ENCODE data around the gene RNF123. TPM values are rescaled to one million over a fixed set of nuclear protein-coding genes. Genes with fewer than 3 reads are reported as not detected.

RNF123 gene
- total and polyA plus RNA-seq, 10 of the 15 experiments (the other 5 are each of a cell fraction or from before 2014, with no cell fraction given): 4.2 to 31.5 (median 17.6) TPM

- H3K27me3 ChIP-seq (replicated peaks in 1 of 2; ENCODE audit: control insufficient read depth in 2 of 2, insufficient read depth in 2 of 2, low read length in 1 of 2): no peaks in the 10 kb centered on the region
- in situ Hi-C loops (cut with MboI): no loop called here
- TF ChIP-seq YY1 (IDR thresholded peaks at IDR 0.05; ENCODE audit: low read depth, low read length): no peak
- no peak for TF ChIP-seq BMI1 (IDR thresholded peaks at IDR 0.05; ENCODE audit: borderline replicate concordance)
- TF ChIP-seq TCF12 (IDR thresholded peaks at IDR 0.05; ENCODE audit: low read depth, low read length): peak; percentile 57; the same call in 1 of the 2 replicates
- TF ChIP-seq BHLHE40 (IDR thresholded peaks at IDR 0.05; ENCODE audit: borderline replicate concordance in 1 of 2, low read depth in 2 of 2, low read length in 1 of 2): peak; percentile 91 to 93
- no peak for TF ChIP-seq IRF5 (IDR thresholded peaks at IDR 0.05; ENCODE audit: borderline replicate concordance)
- TF ChIP-seq PRDM15 (CRISPR knock-in tag; IDR thresholded peaks at IDR 0.05): no peak
- TF ChIP-seq RUNX3 (IDR thresholded peaks at IDR 0.05; ENCODE audit: low read length): peak; percentile 31; the same call in 1 of the 2 replicates
- no peak for TF ChIP-seq REST (IDR thresholded peaks at IDR 0.05; ENCODE audit: low read depth, low read length)
- no peak for TF ChIP-seq KDM1A (IDR thresholded peaks at IDR 0.05; ENCODE audit: borderline replicate concordance)
- TF ChIP-seq EP300 (IDR thresholded peaks at IDR 0.05; ENCODE audit: borderline replicate concordance in 1 of 2, control insufficient read depth in 1 of 2, low read depth in 2 of 2, low read length in 2 of 2): peak in 1 of 2 experiments; percentile 14; a peak in 1 of 4 replicates
Measured at GRCh38 chr3:49724586-49724985, 35.2 kb downstream of the RNF123 start.

More at GRCh38 chr3:49724586-49724985, 35.2 kb downstream of the RNF123 start:
- WGBS (ENCODE audit: insufficient coverage, insufficient replicate concordance, low lambda C conversion rate, missing lambda C conversion rate): 0% methylated on average over 6 of the region's 6 CpGs
- POLR2A ChIA-PET: interaction anchor here (0.5 to 0.9 kb wide), 4 partner anchors 12 to 166 kb away, joined by 3 read pairs; no protein-coding TSS in a partner anchor
- BruUV-seq (replicated peaks): no TSS peak
- H3K79me2 ChIP-seq (ENCODE audit: control insufficient read depth, insufficient read depth, low read length): peaks cover 20% of the 10 kb centered on the region
- CTCF ChIA-PET: interaction anchor here (0.6 to 1.7 kb wide), 4 partner anchors 23 to 185 kb away, joined by 3 to 8 read pairs (median 4); no protein-coding TSS in a partner anchor
- H4K20me1 ChIP-seq (ENCODE audit: control insufficient read depth, insufficient read depth): no peaks in the 10 kb centered on the region
- H3K4me2 ChIP-seq (ENCODE audit: control insufficient read depth, insufficient read depth): peak overlapping the region; percentile 91
- peaks cover 15% of the 10 kb centered on the region for H3K4me1 ChIP-seq (ENCODE audit: control insufficient read depth, insufficient read depth, low read length)
- ATAC-seq: peak; percentile 23
- intact Hi-C loops (cut with micrococcal nuclease; ENCODE audit: unreplicated experiment): loop anchor here (5.0 kb wide), 2 partner anchors 63 to 113 kb away; partner anchors contain the start of gene IP6K1
- H3K4me3 ChIP-seq: peak overlapping the region; percentile 81
- H3K36me3 ChIP-seq (ENCODE audit: control insufficient read depth in 2 of 2, insufficient read depth in 2 of 2, low read length in 1 of 2): peaks cover 3 to 23% of the 10 kb centered on the region in 2 experiments
- H3K9ac ChIP-seq (ENCODE audit: control insufficient read depth, insufficient read depth, low read length): peak overlapping the region; percentile 96
- H3K9me3 ChIP-seq (replicated peaks; ENCODE audit: control insufficient read depth, insufficient read depth, low read length): no peaks in the 10 kb centered on the region
- peak overlapping the region; percentile 93 for H3K27ac ChIP-seq (ENCODE audit: control insufficient read depth, insufficient read depth)
- SMC1A ChIA-PET (ENCODE audit: uncharacterized antibody, unreplicated experiment): interaction anchor here (1.8 kb wide), 1 partner anchor 81 kb away, joined by 5 read pairs; no protein-coding TSS in a partner anchor
- RAD21 ChIA-PET (ENCODE audit: unreplicated experiment): no interaction called here
- no peak overlapping the region for H2AFZ ChIP-seq (ENCODE audit: control insufficient read depth, low read depth, low read length)
- FAIRE-seq: no peak
- DNase-seq (ENCODE audit: low read depth, low spot score): no peak
